Coronary artery (tissue), 2 donors: Measurements from ENCODE around the gene TESMIN.

Experiments used
- DNase-seq: peaks from one replicate; pipeline ENCODE4 v3.0.0-alpha.2; 2017; ENCODE audit warnings: low spot score
- H3K27ac ChIP-seq, 2 donors: fragments of 200-600 bp; sonication (generic); one replicate each; pipeline ENCODE4 v1.5.1; 2016 to 2019
- H3K4me3 ChIP-seq: fragments of 200-600 bp; sonication (generic); 2 replicates; pipeline ENCODE4 v1.5.1; 2016; ENCODE audit warnings: mild to moderate bottlenecking, moderate library complexity
- TF ChIP-seq, protein P1 (sequence below): fragments of 200-600 bp; sonication (generic); IDR thresholded peaks from one replicate; pipeline ENCODE4 v1.5.1; 2019; ENCODE audit warnings: antibody characterized with exemption

The TESMIN gene

DNA sequence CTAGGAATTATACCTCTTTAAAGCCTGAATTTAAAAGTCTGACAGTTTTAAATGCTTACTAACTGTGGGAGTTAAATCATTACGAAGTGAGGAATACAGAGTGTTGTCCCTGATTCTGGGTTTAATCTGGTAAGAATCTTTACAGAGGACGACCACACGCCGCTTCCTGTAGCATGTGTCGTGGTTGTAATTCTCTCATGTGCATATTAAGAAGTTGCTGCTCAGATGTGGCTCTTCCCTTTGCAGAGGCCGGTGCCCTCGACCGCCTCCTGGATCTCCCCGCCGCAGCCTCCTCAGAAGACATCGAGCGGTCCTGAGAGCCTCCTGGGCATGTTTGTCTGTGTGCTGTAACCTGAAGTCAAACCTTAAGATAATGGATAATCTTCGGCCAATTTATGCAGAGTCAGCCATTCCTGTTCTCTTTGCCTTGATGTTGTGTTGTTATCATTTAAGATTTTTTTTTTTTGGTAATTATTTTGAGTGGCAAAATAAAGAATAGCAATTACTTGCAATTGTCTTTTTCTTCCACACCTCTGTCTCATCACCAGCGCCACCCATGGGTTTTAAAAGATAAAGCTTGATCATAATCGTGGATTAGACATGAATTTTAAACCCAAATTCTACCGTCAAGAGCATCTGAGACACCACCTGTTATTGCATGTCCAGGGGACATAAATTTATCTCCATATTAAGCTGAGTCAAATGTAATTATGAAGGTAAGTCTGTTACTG, 60.5 kb downstream of the TESMIN start:
- H3K4me3 ChIP-seq = no peak overlapping the region
- no peak for DNase-seq
- TF ChIP-seq, protein P1, sequence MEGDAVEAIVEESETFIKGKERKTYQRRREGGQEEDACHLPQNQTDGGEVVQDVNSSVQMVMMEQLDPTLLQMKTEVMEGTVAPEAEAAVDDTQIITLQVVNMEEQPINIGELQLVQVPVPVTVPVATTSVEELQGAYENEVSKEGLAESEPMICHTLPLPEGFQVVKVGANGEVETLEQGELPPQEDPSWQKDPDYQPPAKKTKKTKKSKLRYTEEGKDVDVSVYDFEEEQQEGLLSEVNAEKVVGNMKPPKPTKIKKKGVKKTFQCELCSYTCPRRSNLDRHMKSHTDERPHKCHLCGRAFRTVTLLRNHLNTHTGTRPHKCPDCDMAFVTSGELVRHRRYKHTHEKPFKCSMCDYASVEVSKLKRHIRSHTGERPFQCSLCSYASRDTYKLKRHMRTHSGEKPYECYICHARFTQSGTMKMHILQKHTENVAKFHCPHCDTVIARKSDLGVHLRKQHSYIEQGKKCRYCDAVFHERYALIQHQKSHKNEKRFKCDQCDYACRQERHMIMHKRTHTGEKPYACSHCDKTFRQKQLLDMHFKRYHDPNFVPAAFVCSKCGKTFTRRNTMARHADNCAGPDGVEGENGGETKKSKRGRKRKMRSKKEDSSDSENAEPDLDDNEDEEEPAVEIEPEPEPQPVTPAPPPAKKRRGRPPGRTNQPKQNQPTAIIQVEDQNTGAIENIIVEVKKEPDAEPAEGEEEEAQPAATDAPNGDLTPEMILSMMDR = no peak
- no peak overlapping the region for H3K27ac ChIP-seq

DNA sequence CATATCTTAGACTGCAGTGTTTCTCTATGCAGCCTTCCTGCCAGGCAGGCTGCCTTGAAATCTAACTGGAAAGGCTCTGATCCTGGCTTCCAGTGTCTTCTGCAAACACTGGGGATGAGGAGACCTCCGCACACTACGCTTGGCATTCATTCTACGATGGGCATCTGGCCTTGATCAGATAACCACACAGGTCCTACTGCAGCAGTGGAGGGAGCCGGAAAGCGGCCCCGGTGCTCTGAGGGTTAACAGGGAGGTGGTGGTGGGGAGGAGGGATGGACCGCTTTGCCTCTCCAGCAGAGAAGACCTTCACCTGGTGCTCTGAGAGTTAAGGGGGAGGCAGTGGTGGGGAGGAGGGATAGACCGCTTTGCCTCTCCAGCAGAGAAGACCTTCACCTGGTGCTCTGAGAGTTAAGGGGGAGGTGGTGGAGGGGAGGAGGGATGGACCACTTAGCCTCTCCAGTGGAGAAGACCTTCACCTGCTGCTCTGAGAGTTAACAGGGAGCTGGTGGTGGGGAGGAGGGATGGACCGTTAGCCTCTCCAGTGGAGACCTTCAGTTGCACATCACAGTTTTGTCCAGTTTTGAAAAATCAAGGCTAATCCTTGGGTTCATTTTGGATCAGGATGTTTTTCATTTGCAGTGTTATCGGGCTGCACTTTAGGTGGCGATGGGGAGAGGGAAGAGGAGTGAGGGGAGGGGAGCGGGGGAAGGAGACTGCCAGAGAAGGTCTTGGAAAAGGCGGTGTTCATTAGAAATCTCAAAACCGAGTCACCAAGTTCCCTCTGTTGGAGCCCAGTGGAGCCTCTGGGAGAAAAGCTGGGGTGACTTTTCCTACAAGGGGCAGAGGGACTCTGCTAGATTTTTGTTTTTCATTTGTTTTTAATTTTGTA, 61.3 kb downstream of the TESMIN start:
- no peak overlapping the region for H3K27ac ChIP-seq
- TF ChIP-seq, protein P1 = no peak
- H3K4me3 ChIP-seq = no peak overlapping the region
- no peak for DNase-seq

DNA sequence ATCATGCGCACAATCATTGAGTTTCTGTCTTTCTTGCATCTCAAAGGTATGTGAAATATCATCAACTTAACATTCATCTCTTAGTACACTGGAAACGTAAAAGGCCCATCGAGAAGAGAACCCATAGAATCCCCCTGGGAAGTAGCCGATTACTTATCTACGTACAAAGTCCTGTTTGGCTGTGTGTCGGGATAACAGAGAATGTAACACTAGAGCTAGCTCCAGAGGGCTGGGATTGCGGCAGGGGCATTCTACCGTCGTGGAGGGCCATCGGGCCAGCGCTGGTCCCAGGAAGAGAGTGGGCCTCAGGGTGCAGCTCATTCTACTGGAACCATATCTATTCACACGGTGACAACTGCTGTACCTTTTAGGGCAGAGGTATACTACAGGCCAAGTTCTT, 62.4 kb downstream of the TESMIN start:
- no peak overlapping the region for H3K27ac ChIP-seq
- TF ChIP-seq, protein P1 = no peak
- no peak for DNase-seq
- no peak overlapping the region for H3K4me3 ChIP-seq

DNA sequence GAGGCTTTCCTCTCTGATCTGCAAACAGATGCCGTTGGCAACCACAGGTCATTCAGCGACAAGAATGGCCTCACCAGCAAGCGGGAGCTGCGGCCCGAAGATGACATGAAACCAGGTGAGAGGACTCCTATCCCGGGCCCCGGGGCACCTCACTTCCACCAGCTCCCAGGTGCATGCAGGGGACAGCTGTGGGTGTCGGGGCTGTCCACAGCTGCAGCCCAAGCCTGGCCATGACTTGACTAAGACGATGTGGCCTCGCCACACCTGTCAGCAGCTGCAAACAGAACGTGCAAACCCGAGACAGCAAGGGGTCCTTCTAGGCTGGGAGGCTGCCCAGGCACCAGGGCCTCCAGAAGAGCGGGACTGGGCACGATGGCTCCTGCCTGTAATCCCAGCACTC, 63.3 kb downstream of the TESMIN start:
- DNase-seq = no peak
- Histone ChIP-seq H3K4me3 (no peak overlapping the region), H3K27ac (no peak overlapping the region)
- TF ChIP-seq, protein P1 = no peak

DNA sequence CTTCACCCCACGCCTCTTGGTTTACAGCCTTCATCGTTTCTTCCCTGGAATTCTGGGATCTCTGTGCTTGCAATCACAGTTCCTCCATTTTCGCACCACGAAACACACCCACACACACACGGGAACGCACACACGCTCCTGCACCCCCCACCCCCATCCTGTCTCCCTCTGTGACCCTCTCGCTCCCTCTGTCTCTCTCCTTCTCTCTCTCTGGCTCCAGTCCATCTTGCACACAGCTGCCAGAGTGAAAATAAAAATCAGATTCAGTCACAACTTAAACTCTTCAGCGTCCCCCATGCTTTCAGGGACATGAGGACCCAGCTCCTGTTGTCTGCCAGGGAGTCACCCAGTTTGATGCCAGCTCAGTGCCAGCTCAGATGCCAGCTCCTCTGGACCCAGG, 64.0 kb downstream of the TESMIN start:
- TF ChIP-seq, protein P1 = no peak
- Histone ChIP-seq H3K4me3 (no peak overlapping the region), H3K27ac (no peak overlapping the region)
- no peak for DNase-seq

DNA sequence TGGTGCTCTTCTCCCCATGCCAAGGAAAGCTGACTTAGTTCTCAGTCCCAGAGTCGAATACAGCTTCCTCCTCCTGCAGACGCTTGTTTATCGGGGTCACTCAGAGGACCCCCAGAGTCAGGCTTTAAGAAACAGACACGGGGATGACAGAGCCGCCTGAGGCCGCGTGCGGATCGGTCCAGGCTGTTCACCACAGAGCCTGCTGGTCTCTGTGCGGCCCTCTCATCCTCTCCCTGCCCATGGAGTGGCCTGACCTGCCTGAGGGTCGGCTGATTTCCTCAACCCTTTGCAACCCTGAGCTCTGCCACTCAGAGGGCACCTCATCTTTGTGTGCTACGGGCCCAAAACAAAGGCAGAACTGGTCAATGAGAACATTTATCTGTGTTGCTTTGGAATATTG, 64.8 kb downstream of the TESMIN start:
- TF ChIP-seq, protein P1 = no peak
- Histone ChIP-seq H3K27ac (no peak overlapping the region), H3K4me3 (no peak overlapping the region)
- DNase-seq = no peak
